Measurements from ENCODE around the gene TTC38.
"Not testable (repeated sequence)": the region's sequence is repeated elsewhere in the genome, so short reads cannot be mapped to it uniquely, and the experiment has no call there.

The TTC38 gene

GRCh38 chr22:46309526-46310085 lies 41.8 kb downstream of the TTC38 start:
- H3K27me3 ChIP-seq (ENCODE audit: control insufficient read depth, insufficient read depth, low read length) = no peaks in the 10 kb centered on the region
- no peak overlapping the region for H3K9ac ChIP-seq (ENCODE audit: low read depth, low read length)
- H3K9me3 ChIP-seq (ENCODE audit: control insufficient read depth, insufficient read depth, low read length) = no peaks in the 10 kb centered on the region
- H3K36me3 ChIP-seq (ENCODE audit: control insufficient read depth, insufficient read depth, low read length) = peaks cover 20% of the 10 kb centered on the region
- H3K4me1 ChIP-seq (ENCODE audit: control insufficient read depth, insufficient read depth, low read length) = no peaks in the 10 kb centered on the region
- H3K4me3 ChIP-seq (ENCODE audit: low read depth, low read length) = no peak overlapping the region

- Histone ChIP-seq H3K9me3 (ENCODE audit: control insufficient read depth, insufficient read depth, low read length) (no peaks in the 10 kb centered on the region), H3K27me3 (ENCODE audit: control insufficient read depth, insufficient read depth, low read length) (no peaks in the 10 kb centered on the region), H3K9ac (ENCODE audit: low read depth, low read length) (no peak overlapping the region), H3K36me3 (ENCODE audit: control insufficient read depth, insufficient read depth, low read length) (peaks cover 23% of the 10 kb centered on the region), H3K4me1 (ENCODE audit: control insufficient read depth, insufficient read depth, low read length) (no peaks in the 10 kb centered on the region), H3K4me3 (ENCODE audit: low read depth, low read length) (no peak overlapping the region)
Measured at GRCh38 chr22:46312056-46312455, 44.2 kb downstream of the TTC38 start.

- H3K9ac ChIP-seq (ENCODE audit: low read depth, low read length); H3K27me3 ChIP-seq (ENCODE audit: control insufficient read depth, insufficient read depth, low read length); H3K9me3 ChIP-seq (ENCODE audit: control insufficient read depth, insufficient read depth, low read length); H3K4me3 ChIP-seq (ENCODE audit: low read depth, low read length); H3K4me1 ChIP-seq (ENCODE audit: control insufficient read depth, insufficient read depth, low read length): not testable (repeated sequence)
- peaks cover 28% of the 10 kb centered on the region for H3K36me3 ChIP-seq (ENCODE audit: control insufficient read depth, insufficient read depth, low read length)
Measured at GRCh38 chr22:46312848-46313247, 45.0 kb downstream of the TTC38 start.

- Histone ChIP-seq H3K9ac (ENCODE audit: low read depth, low read length) (no peak overlapping the region), H3K36me3 (ENCODE audit: control insufficient read depth, insufficient read depth, low read length) (peaks cover 38% of the 10 kb centered on the region), H3K4me1 (ENCODE audit: control insufficient read depth, insufficient read depth, low read length) (no peaks in the 10 kb centered on the region), H3K9me3 (ENCODE audit: control insufficient read depth, insufficient read depth, low read length) (no peaks in the 10 kb centered on the region), H3K27me3 (ENCODE audit: control insufficient read depth, insufficient read depth, low read length) (no peaks in the 10 kb centered on the region), H3K4me3 (ENCODE audit: low read depth, low read length) (no peak overlapping the region)
Measured at GRCh38 chr22:46315976-46316375, 48.2 kb downstream of the TTC38 start.

GRCh38 chr22:46317646-46318045 lies 49.8 kb downstream of the TTC38 start:
- Histone ChIP-seq H3K9me3 (ENCODE audit: control insufficient read depth, insufficient read depth, low read length) (no peaks in the 10 kb centered on the region), H3K9ac (ENCODE audit: low read depth, low read length) (no peak overlapping the region), H3K4me3 (ENCODE audit: low read depth, low read length) (no peak overlapping the region), H3K4me1 (ENCODE audit: control insufficient read depth, insufficient read depth, low read length) (no peaks in the 10 kb centered on the region), H3K27me3 (ENCODE audit: control insufficient read depth, insufficient read depth, low read length) (no peaks in the 10 kb centered on the region), H3K36me3 (ENCODE audit: control insufficient read depth, insufficient read depth, low read length) (peaks cover 38% of the 10 kb centered on the region)

- Histone ChIP-seq H3K9me3 (ENCODE audit: control insufficient read depth, insufficient read depth, low read length) (no peaks in the 10 kb centered on the region), H3K27me3 (ENCODE audit: control insufficient read depth, insufficient read depth, low read length) (no peaks in the 10 kb centered on the region), H3K9ac (ENCODE audit: low read depth, low read length) (no peak overlapping the region), H3K4me1 (ENCODE audit: control insufficient read depth, insufficient read depth, low read length) (no peaks in the 10 kb centered on the region), H3K36me3 (ENCODE audit: control insufficient read depth, insufficient read depth, low read length) (peaks cover 43% of the 10 kb centered on the region), H3K4me3 (ENCODE audit: low read depth, low read length) (no peak overlapping the region)
Measured at GRCh38 chr22:46318576-46318975, 50.8 kb downstream of the TTC38 start.

- Histone ChIP-seq H3K36me3 (ENCODE audit: control insufficient read depth, insufficient read depth, low read length) (peaks cover 44% of the 10 kb centered on the region), H3K4me1 (ENCODE audit: control insufficient read depth, insufficient read depth, low read length) (no peaks in the 10 kb centered on the region), H3K9me3 (ENCODE audit: control insufficient read depth, insufficient read depth, low read length) (no peaks in the 10 kb centered on the region), H3K9ac (ENCODE audit: low read depth, low read length) (no peak overlapping the region), H3K27me3 (ENCODE audit: control insufficient read depth, insufficient read depth, low read length) (no peaks in the 10 kb centered on the region), H3K4me3 (ENCODE audit: low read depth, low read length) (no peak overlapping the region)
Measured at GRCh38 chr22:46319319-46319718, 51.5 kb downstream of the TTC38 start.

GRCh38 chr22:46320166-46320710 lies 52.4 kb downstream of the TTC38 start:
- Histone ChIP-seq H3K9ac (ENCODE audit: low read depth, low read length) (no peak overlapping the region), H3K4me3 (ENCODE audit: low read depth, low read length) (no peak overlapping the region), H3K36me3 (ENCODE audit: control insufficient read depth, insufficient read depth, low read length) (peaks cover 44% of the 10 kb centered on the region), H3K27me3 (ENCODE audit: control insufficient read depth, insufficient read depth, low read length) (no peaks in the 10 kb centered on the region), H3K4me1 (ENCODE audit: control insufficient read depth, insufficient read depth, low read length) (no peaks in the 10 kb centered on the region), H3K9me3 (ENCODE audit: control insufficient read depth, insufficient read depth, low read length) (no peaks in the 10 kb centered on the region)

- no peaks in the 10 kb centered on the region for H3K27me3 ChIP-seq (ENCODE audit: control insufficient read depth, insufficient read depth, low read length)
- H3K4me1 ChIP-seq (ENCODE audit: control insufficient read depth, insufficient read depth, low read length) = no peaks in the 10 kb centered on the region
- peaks cover 47% of the 10 kb centered on the region for H3K36me3 ChIP-seq (ENCODE audit: control insufficient read depth, insufficient read depth, low read length)
- H3K9me3 ChIP-seq (ENCODE audit: control insufficient read depth, insufficient read depth, low read length) = no peaks in the 10 kb centered on the region
- H3K4me3 ChIP-seq (ENCODE audit: low read depth, low read length) = no peak overlapping the region
- H3K9ac ChIP-seq (ENCODE audit: low read depth, low read length) = no peak overlapping the region
Measured at GRCh38 chr22:46320716-46321386, 53.0 kb downstream of the TTC38 start.

- Histone ChIP-seq H3K4me1 (ENCODE audit: control insufficient read depth, insufficient read depth, low read length) (no peaks in the 10 kb centered on the region), H3K9ac (ENCODE audit: low read depth, low read length) (no peak overlapping the region), H3K4me3 (ENCODE audit: low read depth, low read length) (no peak overlapping the region), H3K9me3 (ENCODE audit: control insufficient read depth, insufficient read depth, low read length) (no peaks in the 10 kb centered on the region), H3K27me3 (ENCODE audit: control insufficient read depth, insufficient read depth, low read length) (no peaks in the 10 kb centered on the region), H3K36me3 (ENCODE audit: control insufficient read depth, insufficient read depth, low read length) (peaks cover 41% of the 10 kb centered on the region)
Measured at GRCh38 chr22:46322711-46323110, 54.9 kb downstream of the TTC38 start.

GRCh38 chr22:46323162-46323561 lies 55.4 kb downstream of the TTC38 start:
- peaks cover 38% of the 10 kb centered on the region for H3K36me3 ChIP-seq (ENCODE audit: control insufficient read depth, insufficient read depth, low read length)

GRCh38 chr22:46326066-46326680 lies 58.4 kb downstream of the TTC38 start:
- H3K36me3 ChIP-seq (ENCODE audit: control insufficient read depth, insufficient read depth, low read length) = peaks cover 23% of the 10 kb centered on the region
- H3K9ac ChIP-seq (ENCODE audit: low read depth, low read length) = no peak overlapping the region
- no peak overlapping the region for H3K4me3 ChIP-seq (ENCODE audit: low read depth, low read length)

More at GRCh38 chr22:46323162-46323561, 55.4 kb downstream of the TTC38 start:
- Histone ChIP-seq H3K4me1 (ENCODE audit: control insufficient read depth, insufficient read depth, low read length) (no peaks in the 10 kb centered on the region), H3K4me3 (ENCODE audit: low read depth, low read length) (no peak overlapping the region), H3K27me3 (ENCODE audit: control insufficient read depth, insufficient read depth, low read length) (no peaks in the 10 kb centered on the region), H3K9ac (ENCODE audit: low read depth, low read length) (no peak overlapping the region), H3K9me3 (ENCODE audit: control insufficient read depth, insufficient read depth, low read length) (no peaks in the 10 kb centered on the region)

More at GRCh38 chr22:46326066-46326680, 58.4 kb downstream of the TTC38 start:
- H3K4me1 ChIP-seq (ENCODE audit: control insufficient read depth, insufficient read depth, low read length) = no peaks in the 10 kb centered on the region
- no peaks in the 10 kb centered on the region for H3K9me3 ChIP-seq (ENCODE audit: control insufficient read depth, insufficient read depth, low read length)
- H3K27me3 ChIP-seq (ENCODE audit: control insufficient read depth, insufficient read depth, low read length) = no peaks in the 10 kb centered on the region

Measured in iPS-15b (cell line).